GM10266 (cell line): ENCODE measurements around the gene KLHL26.

Source experiments
- DNase-seq: peaks from one replicate; pipeline ENCODE4 v3.0.0; 2012; ENCODE audit errors: extremely low spot score
- CTCF ChIP-seq: IDR thresholded peaks from 2 replicates; pipeline ENCODE4 v1.5.1; 2012; ENCODE audit warnings: mild to moderate bottlenecking, low read depth; ENCODE audit not compliant: control insufficient read depth, insufficient read depth; ENCODE audit errors: missing control alignments

The KLHL26 gene

GRCh38 chr19:18711893-18712292 is 75.1 kb downstream of the KLHL26 start:
- TF ChIP-seq CTCF: no peak
- DNase-seq: no peak

- DNase-seq: no peak
- no peak for TF ChIP-seq CTCF
Measured at GRCh38 chr19:18712981-18713380, 76.2 kb downstream of the KLHL26 start.

- DNase-seq: no peak
- no peak for TF ChIP-seq CTCF
Measured at GRCh38 chr19:18713550-18714117, 76.8 kb downstream of the KLHL26 start.

- no peak for DNase-seq
- no peak for TF ChIP-seq CTCF
Measured at GRCh38 chr19:18715416-18715815, 78.6 kb downstream of the KLHL26 start.

GRCh38 chr19:18716857-18717256 is 80.0 kb downstream of the KLHL26 start:
- TF ChIP-seq CTCF: no peak
- DNase-seq: no peak

- DNase-seq: no peak
- TF ChIP-seq CTCF: no peak
Measured at GRCh38 chr19:18717601-18718000, 80.8 kb downstream of the KLHL26 start.

GRCh38 chr19:18718015-18718526 is 81.2 kb downstream of the KLHL26 start:
- TF ChIP-seq CTCF: no peak
- DNase-seq: no peak
